Sigmoid colon (tissue), 7 donors: ENCODE results near the gene BID. TPM values are rescaled to one million over a fixed set of nuclear protein-coding genes. Genes with fewer than 3 reads are reported as not detected.
"Not testable (repeated sequence)": the region's sequence is repeated elsewhere in the genome, so short reads cannot be mapped to it uniquely, and the experiment has no call there.

Experiments used
- DNase-seq: peaks from one replicate; pipeline ENCODE4 v3.0.0-alpha.2; 2019
- H3K27ac ChIP-seq, 4 donors: fragments of 200-600 bp; sonication (generic); one replicate each; pipeline ENCODE4 v1.5.1; 2016 to 2019; ENCODE audit warnings: mild to moderate bottlenecking in 1 of 4
- H3K27me3 ChIP-seq, 3 donors: fragments of 200-600 bp; sonication (generic); one replicate each; pipeline ENCODE4 v1.5.1; 2019; ENCODE audit warnings: mild to moderate bottlenecking in 1 of 3
- H3K36me3 ChIP-seq, 4 donors: fragments of 200-600 bp; sonication (generic); one replicate each; pipeline ENCODE4 v1.5.1; 2016 to 2019
- H3K4me1 ChIP-seq, 4 donors: fragments of 200-600 bp; sonication (generic); one replicate each; pipeline ENCODE4 v1.5.1; 2017 to 2019
- H3K4me3 ChIP-seq, 4 donors: fragments of 200-600 bp; sonication (generic); one replicate each; pipeline ENCODE4 v1.5.1; 2017 to 2019; ENCODE audit warnings: mild to moderate bottlenecking in 2 of 4, moderate library complexity in 1 of 4
- H3K9me3 ChIP-seq, 4 donors: fragments of 200-600 bp in 3 of 4; sonication (generic) in 3 of 4; one replicate each; pipeline versions ENCODE4 v1.5.1 to v1.6.1; 2013 to 2019
- CTCF ChIP-seq, 4 experiments: fragments of 450-650 bp in 3 of 4; fragments of 200-600 bp in 1 of 4; IDR thresholded peaks; one replicate each; pipeline ENCODE4 v1.5.1; 2016 to 2019; ENCODE audit warnings: antibody characterized with exemption in 4 of 4, mild to moderate bottlenecking in 3 of 4, moderate library complexity in 2 of 4
- EP300 ChIP-seq, 4 donors: sonication (generic); formaldehyde crosslinking; IDR thresholded peaks; one replicate each; pipeline ENCODE4 v1.6.1; 2017; ENCODE audit warnings: antibody characterized with exemption in 4 of 4
- POLR2A ChIP-seq, 2 donors: fragments of 450-650 bp; IDR thresholded peaks; one replicate each; pipeline ENCODE4 v1.6.1; 2016; ENCODE audit warnings: antibody characterized with exemption in 2 of 2, mild to moderate bottlenecking in 2 of 2, moderate library complexity in 2 of 2
- POLR2AphosphoS5 ChIP-seq, 4 donors: sonication (generic); formaldehyde crosslinking; IDR thresholded peaks; one replicate each; pipeline ENCODE4 v1.6.1; 2017; ENCODE audit warnings: antibody characterized with exemption in 4 of 4
- WGBS, 2 donors: extraction: QIAGEN DNeasy Blood & Tissue Kit; methylation state at CpG; one replicate each; pipeline ENCODE4 v1.1.7; 2013; 5-methylcytosine and 5-hydroxymethylcytosine counted together
- intact Hi-C: fragments of 100-400 bp; cut with DNase I; formaldehyde crosslinking; loops from one replicate; pipeline ENCODE4 v1.15.1; 2023
- polyA plus RNA-seq, 3 donors: library from polyadenylated mRNA; stranded (reverse); fragments of 200-250 nt; gene quantifications; one replicate each; pipeline ENCODE4 v1.2.3, GENCODE V29; 2013
- total RNA-seq, 4 donors: library from RNA; depleted of rRNA; stranded (reverse); fragments of >200 nt; gene quantifications; one replicate each; pipeline ENCODE4 v1.1.0, GENCODE V29; 2016
- donor health status: healthy with polysubstance abuse.
- donor health status: Bipolar disorder and iron deficiency.
- donor health status: healthy.

The BID gene
- total and polyA plus RNA-seq, 7 donors: 9.7 to 72.1 (median 24.6) TPM

DNA sequence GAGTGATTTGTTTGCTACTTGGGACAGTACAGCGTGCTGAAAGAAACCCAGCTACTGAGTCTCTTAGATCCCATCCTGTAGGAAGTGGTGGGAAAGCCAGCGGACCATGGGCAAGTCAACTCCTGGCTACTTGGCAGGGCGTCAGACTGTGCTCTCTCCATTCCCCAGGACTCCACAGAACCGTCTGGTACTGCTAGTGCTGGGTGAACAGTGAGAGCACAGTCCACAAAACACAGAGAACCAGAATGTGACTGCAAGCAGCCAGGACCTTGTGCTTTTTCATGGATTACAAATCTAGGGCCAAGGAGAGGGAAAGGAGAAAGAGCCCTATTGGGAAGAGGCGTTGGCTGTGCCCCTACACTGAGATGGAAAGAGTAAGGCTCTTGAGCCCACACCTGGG, 10.2 kb downstream of the BID start:
- no peak for DNase-seq
- intact Hi-C loops: no loop called here
- H3K36me3 ChIP-seq: no peaks in the 10 kb centered on the region
- no peak for TF ChIP-seq EP300 (IDR thresholded peaks at IDR 0.05)
- TF ChIP-seq POLR2A (IDR thresholded peaks at IDR 0.05): no peak
- no peak for TF ChIP-seq POLR2AphosphoS5 (IDR thresholded peaks at IDR 0.05)
- no peak for TF ChIP-seq CTCF (IDR thresholded peaks at IDR 0.05)
- H3K4me3 ChIP-seq: no peak overlapping the region
- no peaks in the 10 kb centered on the region for H3K9me3 ChIP-seq
- H3K27me3 ChIP-seq: no peaks in the 10 kb centered on the region
- 85 to 89% methylated on average over 5 of the region's 5 CpGs for whole genome bisulfite sequencing, 2 donors
- H3K4me1 ChIP-seq: peaks cover 0 to 8% (median 4%) of the 10 kb centered on the region in 4 donors
- no peak overlapping the region for H3K27ac ChIP-seq

DNA sequence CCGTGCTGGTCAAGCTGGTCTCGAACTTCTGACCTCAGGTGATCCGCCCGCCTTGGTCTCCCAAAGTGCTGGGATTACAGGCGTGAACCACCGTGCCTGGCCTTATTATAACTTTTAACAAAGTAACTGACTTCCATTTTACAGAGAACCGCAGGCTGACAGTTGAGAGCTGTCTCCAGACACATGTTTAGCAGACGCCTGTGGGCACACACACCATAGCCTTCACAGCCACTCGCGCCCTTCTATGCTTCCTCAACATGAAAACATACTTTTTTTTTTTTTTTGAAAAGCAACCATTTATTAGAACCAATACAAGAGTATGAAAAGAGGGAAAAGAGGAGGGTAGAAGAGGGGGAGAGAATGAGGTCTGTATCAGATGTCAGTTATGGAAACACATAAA, 10.8 kb downstream of the BID start:
- H3K9me3 ChIP-seq, intact Hi-C loops, H3K27me3 ChIP-seq, H3K4me3 ChIP-seq, DNase-seq, H3K36me3 ChIP-seq, H3K4me1 ChIP-seq, H3K27ac ChIP-seq: not testable (repeated sequence)
- WGBS, 2 donors: 67 to 92% methylated on average over 10 of the region's 10 CpGs

- no peak for DNase-seq
- Histone ChIP-seq H3K9me3 (no peaks in the 10 kb centered on the region), H3K4me1 (peaks cover 0 to 8% (median 4%) of the 10 kb centered on the region in 4 donors), H3K27ac (no peak overlapping the region), H3K27me3 (no peaks in the 10 kb centered on the region), H3K36me3 (no peaks in the 10 kb centered on the region), H3K4me3 (no peak overlapping the region)
- intact Hi-C loops: no loop called here
- TF ChIP-seq CTCF (IDR thresholded peaks at IDR 0.05): no peak
- TF ChIP-seq POLR2AphosphoS5 (IDR thresholded peaks at IDR 0.05): no peak
- no peak for TF ChIP-seq EP300 (IDR thresholded peaks at IDR 0.05)
- no peak for TF ChIP-seq POLR2A (IDR thresholded peaks at IDR 0.05)
- WGBS, 2 donors: 24 to 64% methylated on average over 2 of the region's 4 CpGs
Measured at GRCh38 chr22:17761138-17761488, 13.2 kb downstream of the BID start.

DNA sequence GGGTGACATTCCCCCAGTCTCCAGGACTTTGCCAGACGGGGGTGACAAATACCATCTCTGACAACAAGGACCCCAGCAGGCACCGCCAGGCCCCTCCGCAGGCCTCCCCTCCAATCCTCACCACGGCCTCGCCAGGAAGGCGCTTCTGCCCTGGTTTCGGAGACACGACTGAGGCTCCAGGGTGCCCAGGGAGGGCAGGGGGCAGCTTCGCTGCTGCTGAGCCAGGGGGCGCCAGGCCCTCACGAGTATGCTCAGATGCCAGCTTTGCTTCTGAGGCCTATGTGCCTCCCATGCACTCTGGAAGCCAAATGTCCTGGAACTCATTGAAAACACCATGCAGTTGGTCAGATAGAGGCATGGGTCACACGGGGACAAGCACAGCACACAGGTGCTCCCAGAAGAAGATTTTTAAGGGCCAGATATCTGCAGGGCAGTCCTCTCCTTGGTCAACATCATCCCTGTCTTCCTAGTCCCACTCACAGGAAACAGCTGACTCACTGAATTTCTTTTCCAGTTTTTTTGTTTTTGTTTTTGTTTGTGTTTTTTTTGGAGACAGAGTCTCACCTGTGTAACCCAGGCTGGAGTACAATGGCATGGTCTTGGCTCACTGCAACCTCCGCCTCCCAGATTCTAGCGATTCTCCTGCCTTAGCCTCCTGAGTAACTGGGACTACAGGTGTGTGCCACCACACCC, 19.9 kb downstream of the BID start:
- 93 to 94% methylated on average over 14 of the region's 14 CpGs for WGBS, 2 donors
- DNase-seq: no peak

DNA sequence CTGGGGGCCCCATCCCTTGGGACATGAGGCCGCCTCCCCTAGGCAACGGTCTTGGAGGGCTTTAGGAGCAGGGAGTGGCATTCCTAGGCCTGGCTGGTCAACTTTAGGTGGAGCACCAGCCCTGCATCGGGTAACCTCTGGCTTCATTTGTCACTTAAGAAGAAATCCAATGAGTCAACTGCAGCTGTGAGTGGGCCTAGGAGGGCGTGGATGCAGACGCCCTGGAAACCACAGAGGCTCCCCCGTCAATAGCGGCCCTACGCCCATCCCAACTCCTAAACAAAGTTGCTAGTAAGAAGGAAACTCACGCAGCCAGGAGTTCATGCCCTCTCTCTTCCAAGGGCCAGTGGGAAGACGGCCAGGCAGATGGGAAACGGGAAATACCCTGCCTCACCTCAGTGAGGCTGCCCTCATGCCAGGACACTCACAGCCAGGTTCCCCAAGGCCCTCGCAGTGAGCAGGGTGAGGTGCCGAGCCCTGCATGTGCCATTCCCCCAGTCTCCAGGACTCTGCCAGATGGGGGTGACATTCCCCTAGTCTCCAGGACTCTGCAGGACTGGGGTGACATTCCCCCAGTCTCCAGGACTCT, 20.8 kb downstream of the BID start:
- Histone ChIP-seq H3K36me3 (no peaks in the 10 kb centered on the region), H3K4me1 (no peaks in the 10 kb centered on the region), H3K9me3 (no peaks in the 10 kb centered on the region), H3K27ac (no peak overlapping the region), H3K4me3 (no peak overlapping the region), H3K27me3 (no peaks in the 10 kb centered on the region)
- WGBS, 2 donors: 89% methylated on average over 13 of the region's 13 CpGs
- TF ChIP-seq CTCF (IDR thresholded peaks at IDR 0.05): no peak
- TF ChIP-seq EP300 (IDR thresholded peaks at IDR 0.05): no peak
- TF ChIP-seq POLR2AphosphoS5 (IDR thresholded peaks at IDR 0.05): no peak
- no peak for TF ChIP-seq POLR2A (IDR thresholded peaks at IDR 0.05)
- DNase-seq: no peak
- intact Hi-C loops: no loop called here

More for the DNA sequence above, 19.9 kb downstream of the BID start:
- no peak overlapping the region for H3K27ac ChIP-seq
- no peaks in the 10 kb centered on the region for H3K9me3 ChIP-seq
- intact Hi-C loops: no loop called here
- TF ChIP-seq EP300 (IDR thresholded peaks at IDR 0.05) (no peak), POLR2A (IDR thresholded peaks at IDR 0.05) (no peak), CTCF (IDR thresholded peaks at IDR 0.05) (no peak), POLR2AphosphoS5 (IDR thresholded peaks at IDR 0.05) (no peak)
- no peaks in the 10 kb centered on the region for H3K36me3 ChIP-seq
- no peaks in the 10 kb centered on the region for H3K4me1 ChIP-seq
- H3K4me3 ChIP-seq: no peak overlapping the region
- no peaks in the 10 kb centered on the region for H3K27me3 ChIP-seq
